Peyer's patch (tissue), 4 donors: Measurements from ENCODE around the gene KLF1. TPM values are rescaled to one million over a fixed set of nuclear protein-coding genes. Genes with fewer than 3 reads are reported as not detected.

Experiments used
- DNase-seq, 3 donors: peaks; one replicate each; pipeline ENCODE4 v3.0.0-alpha.2; 2017 to 2019
- H3K27ac ChIP-seq, 4 donors: fragments of 200-600 bp; sonication (generic); one replicate each; pipeline ENCODE4 v1.5.1; 2016 to 2019
- H3K27me3 ChIP-seq, 2 donors: fragments of 200-600 bp; sonication (generic); one replicate each; pipeline ENCODE4 v1.5.1; 2019
- H3K36me3 ChIP-seq, 3 donors: fragments of 200-600 bp; sonication (generic); one replicate each; pipeline ENCODE4 v1.5.1; 2016 to 2019
- H3K4me1 ChIP-seq, 4 donors: fragments of 200-600 bp; sonication (generic); one replicate each; pipeline ENCODE4 v1.5.1; 2016 to 2019
- H3K4me3 ChIP-seq, 4 donors: fragments of 200-600 bp; sonication (generic); 1 replicate in 3 of 4; 2 replicates in 1 of 4; pipeline ENCODE4 v1.5.1; 2016 to 2019; ENCODE audit warnings: mild to moderate bottlenecking in 1 of 4
- H3K9me3 ChIP-seq, 4 donors: fragments of 200-600 bp; sonication (generic); one replicate each; pipeline ENCODE4 v1.5.1; 2016 to 2019; ENCODE audit warnings: mild to moderate bottlenecking in 1 of 4
- POLR2A ChIP-seq, 2 donors: fragments of 450-650 bp; IDR thresholded peaks; one replicate each; pipeline ENCODE4 v1.5.1; 2017; ENCODE audit warnings: antibody characterized with exemption in 2 of 2, mild to moderate bottlenecking in 2 of 2, moderate library complexity in 2 of 2
- total RNA-seq, 4 donors: library from RNA; depleted of rRNA; stranded (reverse); fragments of >200 nt; gene quantifications; one replicate each; pipeline ENCODE4 v1.1.0, GENCODE V29; 2016
- TF ChIP-seq, protein P1 (sequence below), 6 experiments: fragments of 450-650 bp in 4 of 6; fragments of 200-600 bp in 2 of 6; sonication (generic) in 1 of 6; IDR thresholded peaks; one replicate each; pipeline ENCODE4 v1.5.1; 2017 to 2019; ENCODE audit warnings: antibody characterized with exemption in 6 of 6, mild to moderate bottlenecking in 3 of 6, moderate library complexity in 1 of 6

KLF1 gene
- total RNA-seq, 4 donors from 2014 or later = not detected

DNA sequence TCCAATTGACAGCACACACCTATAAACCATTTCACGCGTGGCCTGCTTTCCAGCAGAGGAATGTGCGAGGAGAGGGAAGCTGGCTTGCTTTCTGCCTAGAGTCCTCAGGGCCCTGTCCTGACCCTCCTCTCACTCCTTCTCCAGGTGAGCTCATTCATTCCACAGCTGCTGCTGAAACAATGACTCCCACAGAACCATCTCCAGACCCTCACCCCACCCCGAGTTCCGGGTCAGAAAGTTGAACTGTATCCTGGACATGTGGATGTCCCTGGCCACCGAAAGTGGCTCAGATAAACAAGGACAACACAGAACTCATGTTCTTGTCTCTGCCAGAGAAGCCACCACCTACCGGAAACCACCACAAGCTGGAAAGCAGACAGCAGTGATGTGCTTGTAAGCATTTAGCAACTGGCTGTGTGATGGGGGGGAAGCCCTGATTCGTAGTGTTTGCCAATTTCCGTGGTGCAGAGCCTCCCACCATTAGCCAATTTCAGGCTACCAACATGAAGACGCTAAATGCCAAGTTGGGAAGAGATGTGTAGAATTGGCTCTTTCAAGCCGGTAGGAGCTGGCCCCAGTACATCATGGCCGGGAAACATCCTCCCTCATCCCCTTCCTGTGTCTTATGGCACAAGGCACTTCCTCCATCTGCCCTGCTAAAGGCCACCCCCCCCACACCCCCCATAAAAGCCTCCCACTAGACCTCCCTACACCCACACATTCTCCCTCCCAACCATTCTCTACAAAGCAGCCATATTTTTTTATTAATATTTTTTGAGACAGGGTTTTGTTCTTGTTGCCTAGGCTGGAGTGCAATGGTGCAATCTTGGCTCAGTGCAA lies 27.1 kb upstream of the KLF1 start:
- H3K4me1 ChIP-seq = peaks cover 0 to 23% (median 3%) of the 10 kb centered on the region in 4 donors
- no peak for TF ChIP-seq POLR2A (IDR thresholded peaks at IDR 0.05)
- TF ChIP-seq, protein P1, sequence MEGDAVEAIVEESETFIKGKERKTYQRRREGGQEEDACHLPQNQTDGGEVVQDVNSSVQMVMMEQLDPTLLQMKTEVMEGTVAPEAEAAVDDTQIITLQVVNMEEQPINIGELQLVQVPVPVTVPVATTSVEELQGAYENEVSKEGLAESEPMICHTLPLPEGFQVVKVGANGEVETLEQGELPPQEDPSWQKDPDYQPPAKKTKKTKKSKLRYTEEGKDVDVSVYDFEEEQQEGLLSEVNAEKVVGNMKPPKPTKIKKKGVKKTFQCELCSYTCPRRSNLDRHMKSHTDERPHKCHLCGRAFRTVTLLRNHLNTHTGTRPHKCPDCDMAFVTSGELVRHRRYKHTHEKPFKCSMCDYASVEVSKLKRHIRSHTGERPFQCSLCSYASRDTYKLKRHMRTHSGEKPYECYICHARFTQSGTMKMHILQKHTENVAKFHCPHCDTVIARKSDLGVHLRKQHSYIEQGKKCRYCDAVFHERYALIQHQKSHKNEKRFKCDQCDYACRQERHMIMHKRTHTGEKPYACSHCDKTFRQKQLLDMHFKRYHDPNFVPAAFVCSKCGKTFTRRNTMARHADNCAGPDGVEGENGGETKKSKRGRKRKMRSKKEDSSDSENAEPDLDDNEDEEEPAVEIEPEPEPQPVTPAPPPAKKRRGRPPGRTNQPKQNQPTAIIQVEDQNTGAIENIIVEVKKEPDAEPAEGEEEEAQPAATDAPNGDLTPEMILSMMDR (IDR thresholded peaks at IDR 0.05) = no peak
- H3K36me3 ChIP-seq = no peaks in the 10 kb centered on the region
- H3K9me3 ChIP-seq = no peaks in the 10 kb centered on the region
- H3K27ac ChIP-seq = peak overlapping the region; percentile 53 to 74 (median 66)
- H3K4me3 ChIP-seq = no peak overlapping the region
- DNase-seq = peak in 2 of 3 donors; percentile 61 to 80
- no peaks in the 10 kb centered on the region for H3K27me3 ChIP-seq

DNA sequence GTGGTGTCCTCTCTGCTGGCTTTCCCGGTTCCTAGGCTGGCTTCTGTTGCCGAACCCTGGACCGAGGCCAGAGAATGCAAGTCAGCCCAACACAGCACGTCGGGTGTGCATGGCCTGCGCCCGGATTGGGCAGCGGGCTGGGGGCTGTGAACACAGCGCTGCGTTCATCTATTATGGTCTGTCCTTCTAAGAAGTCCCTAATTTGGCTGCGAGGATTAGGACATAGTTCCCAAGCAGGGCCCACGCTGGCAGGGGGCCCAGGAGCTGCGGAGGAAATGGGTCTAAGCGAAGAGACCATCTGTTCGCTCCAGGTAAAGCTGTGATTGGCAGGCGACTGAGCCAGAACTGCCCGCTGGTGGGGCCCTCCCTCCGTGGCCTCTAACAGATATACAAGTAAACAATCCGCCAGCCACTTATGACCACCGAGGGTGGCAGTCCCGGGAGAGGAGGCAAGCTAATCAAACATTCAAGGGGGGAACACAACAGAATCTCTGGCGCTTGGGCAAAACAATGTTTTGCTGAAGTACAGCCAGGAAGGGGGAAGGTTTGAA lies 26.1 kb upstream of the KLF1 start:
- peak in 1 of 3 donors; percentile 62 for DNase-seq
- Histone ChIP-seq H3K36me3 (no peaks in the 10 kb centered on the region), H3K27ac (peak overlapping the region; percentile 53 to 74 (median 66)), H3K9me3 (no peaks in the 10 kb centered on the region), H3K4me3 (no peak overlapping the region), H3K27me3 (no peaks in the 10 kb centered on the region), H3K4me1 (peaks cover 0 to 19% (median 3%) of the 10 kb centered on the region in 4 donors)
- TF ChIP-seq, protein P1 (IDR thresholded peaks at IDR 0.05) = no peak
- TF ChIP-seq POLR2A (IDR thresholded peaks at IDR 0.05) = no peak

DNA sequence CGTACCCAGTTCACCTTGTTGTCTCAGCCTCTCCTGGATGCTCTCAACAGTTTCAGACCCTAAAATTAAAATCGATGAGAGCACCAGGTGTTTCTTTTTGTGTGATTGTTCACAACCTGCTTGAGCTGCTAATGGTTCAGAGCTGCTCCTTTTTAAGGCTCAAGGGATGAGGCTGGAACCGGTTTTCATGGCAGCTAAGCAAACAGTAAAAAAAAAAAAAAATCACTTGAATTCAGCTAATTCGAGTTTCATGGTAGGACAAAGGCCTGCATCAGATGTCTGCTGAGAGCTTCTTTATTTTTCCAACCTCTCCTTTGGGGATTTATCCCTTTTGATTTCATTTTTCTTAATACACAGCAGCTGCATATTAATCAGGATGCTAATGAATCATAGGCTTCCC lies 25.6 kb upstream of the KLF1 start:
- Histone ChIP-seq H3K4me3 (no peak overlapping the region), H3K27ac (peak overlapping the region in 2 of 4 donors; percentile 70 to 74), H3K27me3 (no peaks in the 10 kb centered on the region), H3K9me3 (no peaks in the 10 kb centered on the region), H3K36me3 (no peaks in the 10 kb centered on the region), H3K4me1 (peaks cover 0 to 19% (median 3%) of the 10 kb centered on the region in 4 donors)
- TF ChIP-seq, protein P1 (IDR thresholded peaks at IDR 0.05) = no peak
- TF ChIP-seq POLR2A (IDR thresholded peaks at IDR 0.05) = no peak
- DNase-seq = no peak

DNA sequence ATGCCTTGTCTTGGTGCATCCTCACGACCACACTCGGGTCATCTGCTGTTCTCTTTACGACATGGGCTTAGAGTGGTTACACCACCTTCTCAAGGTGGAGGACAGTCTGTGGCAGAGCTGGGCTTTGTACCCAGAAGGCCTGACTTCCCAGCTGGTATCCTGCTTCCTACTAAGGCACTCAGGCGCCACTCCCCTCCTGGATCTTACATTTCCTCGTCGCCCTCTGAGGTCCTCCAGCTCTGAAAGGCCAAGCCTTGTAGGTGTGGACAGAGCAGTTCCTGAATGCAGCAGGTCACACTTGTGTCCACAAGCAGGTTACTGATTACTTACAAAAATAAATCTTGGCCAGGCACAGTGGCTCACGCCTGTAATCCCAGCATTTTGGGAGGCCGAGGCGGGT lies 20.2 kb upstream of the KLF1 start:
- H3K36me3 ChIP-seq = no peaks in the 10 kb centered on the region
- no peak overlapping the region for H3K27ac ChIP-seq
- H3K9me3 ChIP-seq = no peaks in the 10 kb centered on the region
- H3K4me1 ChIP-seq = peaks cover 0 to 3% (median 0%) of the 10 kb centered on the region in 4 donors
- TF ChIP-seq, protein P1 (IDR thresholded peaks at IDR 0.05) = no peak
- TF ChIP-seq POLR2A (IDR thresholded peaks at IDR 0.05) = no peak
- no peak overlapping the region for H3K4me3 ChIP-seq
- no peaks in the 10 kb centered on the region for H3K27me3 ChIP-seq
- no peak for DNase-seq

DNA sequence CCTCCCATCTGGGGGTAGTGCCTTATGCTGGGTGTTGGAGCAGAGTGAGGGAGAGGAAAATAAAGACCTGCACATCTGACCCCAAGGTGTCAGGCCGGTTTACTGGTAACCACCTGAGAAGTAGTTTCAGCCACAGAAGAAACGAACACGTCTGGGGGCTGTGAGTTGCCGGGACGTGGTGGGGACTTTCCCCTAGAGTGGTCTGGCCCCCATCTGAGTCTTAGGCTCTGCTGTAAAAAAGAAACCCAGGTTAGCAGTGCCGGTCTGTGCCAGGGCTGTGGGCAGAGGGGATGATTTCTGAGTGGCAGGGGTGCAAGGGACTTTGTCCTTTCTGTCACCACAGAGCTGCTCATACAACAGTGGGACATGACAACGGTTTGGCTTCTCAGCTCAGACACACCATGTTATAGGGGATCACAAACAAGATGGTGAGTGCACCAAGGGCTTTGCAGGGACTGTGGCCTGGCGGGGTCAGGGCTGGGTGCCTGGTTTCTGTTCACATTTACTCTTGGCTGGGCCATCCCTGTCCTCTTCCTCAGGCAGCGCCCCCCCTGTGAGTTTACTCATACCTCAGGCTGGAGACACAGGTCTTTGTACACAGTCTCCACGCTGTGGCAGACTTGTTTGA lies 13.0 kb upstream of the KLF1 start:
- Histone ChIP-seq H3K9me3 (no peaks in the 10 kb centered on the region), H3K4me1 (no peaks in the 10 kb centered on the region), H3K4me3 (no peak overlapping the region), H3K27ac (no peak overlapping the region), H3K27me3 (no peaks in the 10 kb centered on the region), H3K36me3 (peaks cover 0 to 33% (median 0%) of the 10 kb centered on the region in 3 donors)
- no peak for DNase-seq
- no peak for TF ChIP-seq POLR2A (IDR thresholded peaks at IDR 0.05)
- TF ChIP-seq, protein P1 (IDR thresholded peaks at IDR 0.05) = no peak
